ENCODE measurements around the gene COL9A3.

Gene COL9A3

DNA sequence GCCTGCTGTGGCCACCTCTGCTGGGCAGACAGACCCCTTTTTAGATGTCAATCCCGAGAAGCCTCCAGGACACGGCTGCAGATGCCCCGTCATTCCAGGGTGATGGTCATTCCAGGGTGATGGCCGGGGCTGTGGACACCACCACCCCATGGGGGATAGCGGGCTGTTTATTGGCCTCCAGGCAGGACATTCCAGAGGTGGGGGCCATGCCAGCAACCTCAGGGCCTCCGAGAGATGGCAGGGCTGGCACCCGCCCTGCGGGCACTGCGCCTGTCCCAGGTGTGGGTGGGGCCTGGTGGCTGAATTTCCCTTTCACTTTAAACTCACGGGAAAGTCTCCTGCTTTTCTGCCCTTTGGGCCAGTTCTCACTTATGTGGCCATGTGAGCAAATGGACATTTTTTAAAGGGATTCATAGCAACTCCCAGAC is 14.5 kb downstream of the COL9A3 start:
- H3K4me3 ChIP-seq (ENCODE audit: low read depth, low read length), result no peak overlapping the region
- TF ChIP-seq, protein P1, sequence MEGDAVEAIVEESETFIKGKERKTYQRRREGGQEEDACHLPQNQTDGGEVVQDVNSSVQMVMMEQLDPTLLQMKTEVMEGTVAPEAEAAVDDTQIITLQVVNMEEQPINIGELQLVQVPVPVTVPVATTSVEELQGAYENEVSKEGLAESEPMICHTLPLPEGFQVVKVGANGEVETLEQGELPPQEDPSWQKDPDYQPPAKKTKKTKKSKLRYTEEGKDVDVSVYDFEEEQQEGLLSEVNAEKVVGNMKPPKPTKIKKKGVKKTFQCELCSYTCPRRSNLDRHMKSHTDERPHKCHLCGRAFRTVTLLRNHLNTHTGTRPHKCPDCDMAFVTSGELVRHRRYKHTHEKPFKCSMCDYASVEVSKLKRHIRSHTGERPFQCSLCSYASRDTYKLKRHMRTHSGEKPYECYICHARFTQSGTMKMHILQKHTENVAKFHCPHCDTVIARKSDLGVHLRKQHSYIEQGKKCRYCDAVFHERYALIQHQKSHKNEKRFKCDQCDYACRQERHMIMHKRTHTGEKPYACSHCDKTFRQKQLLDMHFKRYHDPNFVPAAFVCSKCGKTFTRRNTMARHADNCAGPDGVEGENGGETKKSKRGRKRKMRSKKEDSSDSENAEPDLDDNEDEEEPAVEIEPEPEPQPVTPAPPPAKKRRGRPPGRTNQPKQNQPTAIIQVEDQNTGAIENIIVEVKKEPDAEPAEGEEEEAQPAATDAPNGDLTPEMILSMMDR (IDR thresholded peaks at IDR 0.05; ENCODE audit: low read depth, low read length), result no peak

DNA sequence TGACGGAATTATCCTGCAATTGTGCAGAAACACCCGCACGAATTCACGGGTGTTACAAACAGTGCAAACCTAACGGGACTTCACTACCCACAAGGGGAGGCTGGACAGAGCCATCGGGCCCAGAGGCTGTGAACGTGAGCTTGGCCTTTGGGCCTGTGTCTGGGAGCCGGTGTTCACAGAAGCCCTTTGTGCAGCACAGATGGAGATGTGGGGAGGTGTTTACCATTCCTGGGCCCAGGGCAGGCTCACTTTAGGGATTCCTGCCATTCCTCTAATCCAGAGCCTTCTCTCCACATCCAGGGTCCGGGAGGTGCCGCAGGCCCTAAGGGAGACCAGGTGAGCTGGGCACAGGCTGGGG is 15.0 kb downstream of the COL9A3 start:
- H3K4me3 ChIP-seq (ENCODE audit: low read depth, low read length), result no peak overlapping the region
- TF ChIP-seq, protein P1 (IDR thresholded peaks at IDR 0.05; ENCODE audit: low read depth, low read length), result no peak

DNA sequence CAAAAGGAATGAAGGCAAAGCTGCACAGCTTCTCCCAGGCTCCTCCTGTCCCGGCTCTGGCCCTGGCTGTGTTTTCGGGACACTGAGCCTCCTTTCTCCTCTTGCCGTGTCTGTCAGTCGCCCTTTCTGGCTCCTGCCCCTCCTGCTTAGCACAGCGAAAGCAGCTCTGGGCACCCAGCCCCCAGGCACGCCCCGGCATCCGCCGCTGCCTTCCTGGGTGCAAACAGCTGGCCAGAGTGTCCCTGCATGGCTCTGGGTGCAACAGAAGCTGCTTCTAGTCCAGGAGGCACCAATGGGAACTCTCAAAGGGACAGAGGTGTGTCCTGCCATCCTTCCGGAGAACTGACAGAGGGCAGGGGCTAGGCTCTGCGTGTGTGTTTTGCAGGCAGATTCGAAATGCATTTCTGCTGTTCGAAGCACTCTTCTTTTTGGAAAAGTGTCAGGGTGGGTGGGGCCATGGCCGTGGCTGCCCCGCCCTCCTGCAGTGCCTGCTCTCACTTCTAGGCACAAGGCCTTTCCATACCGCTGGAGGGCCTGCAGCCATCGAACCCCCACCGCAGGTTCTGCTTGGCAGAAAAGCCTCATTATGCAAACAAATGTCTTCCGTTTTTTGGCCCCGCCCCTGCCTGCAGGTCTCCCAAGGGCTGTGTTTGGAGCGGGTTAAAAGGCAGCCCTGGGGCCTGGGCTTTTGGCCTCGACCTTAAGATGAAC is 15.5 kb downstream of the COL9A3 start:
- H3K4me3 ChIP-seq (ENCODE audit: low read depth, low read length), result no peak overlapping the region

DNA sequence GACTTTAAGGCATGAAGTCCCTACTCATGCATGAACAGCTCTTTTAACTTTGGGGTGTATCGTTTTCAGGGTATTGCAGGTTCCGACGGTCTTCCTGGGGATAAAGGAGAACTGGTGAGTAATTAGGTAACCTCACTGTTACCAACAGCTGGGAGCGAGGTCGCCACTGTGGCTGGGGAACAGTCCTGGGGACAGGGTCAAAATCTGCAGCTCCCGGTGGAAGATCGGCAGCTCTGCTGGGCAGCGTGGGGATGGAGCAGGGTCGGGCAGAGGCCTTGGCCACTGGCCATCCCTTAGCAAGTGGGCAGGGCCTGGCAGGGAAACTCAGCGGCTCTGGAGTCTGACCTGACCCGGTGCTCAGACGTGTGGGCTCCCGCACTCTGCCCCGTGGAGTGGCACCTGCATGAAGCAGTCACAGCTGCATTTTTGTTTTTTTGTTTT is 16.1 kb downstream of the COL9A3 start:
- TF ChIP-seq, protein P1 (IDR thresholded peaks at IDR 0.05; ENCODE audit: low read depth, low read length), result no peak
- no peak overlapping the region for H3K4me3 ChIP-seq (ENCODE audit: low read depth, low read length)

More for the DNA sequence above, 15.5 kb downstream of the COL9A3 start:
- TF ChIP-seq, protein P1 (IDR thresholded peaks at IDR 0.05; ENCODE audit: low read depth, low read length), result no peak

DNA sequence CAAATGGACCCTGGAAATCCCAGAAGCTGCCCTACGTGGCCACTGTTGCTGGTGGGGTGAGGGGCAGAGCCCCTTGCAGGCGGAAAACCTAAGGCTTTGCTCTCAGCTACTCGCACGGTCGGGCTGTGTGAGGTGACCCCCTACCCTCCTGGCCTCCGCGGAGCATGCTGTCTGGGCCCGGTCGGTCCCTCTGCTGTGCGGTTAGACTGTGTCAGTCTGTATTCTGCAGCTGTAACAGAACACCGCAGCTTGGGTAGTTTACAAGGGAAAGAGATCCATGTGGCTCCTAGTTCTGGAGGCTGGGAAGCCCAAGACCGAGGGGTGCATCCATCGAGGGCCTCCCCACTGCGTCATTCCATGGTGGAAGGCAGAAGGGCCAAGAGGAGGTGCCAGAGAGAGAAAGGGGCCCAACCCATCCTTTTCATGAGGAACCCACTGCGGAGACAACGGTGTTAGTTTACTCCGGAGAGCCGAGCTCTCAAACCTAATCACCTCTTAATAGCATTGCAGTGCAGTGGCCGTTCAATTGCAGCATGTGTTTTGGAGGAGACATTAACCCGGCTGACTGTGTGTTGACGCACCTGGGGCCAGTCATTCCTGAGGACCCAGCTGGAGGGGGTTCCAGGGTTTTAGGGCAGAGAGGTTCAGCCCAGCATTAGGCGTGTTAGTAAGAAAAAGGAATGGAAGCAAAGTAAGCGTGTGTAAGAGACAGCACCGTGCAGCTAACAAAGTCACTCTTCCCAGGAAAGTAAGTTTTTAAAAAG is 18.3 kb downstream of the COL9A3 start:
- TF ChIP-seq, protein P1 (IDR thresholded peaks at IDR 0.05; ENCODE audit: low read depth, low read length), result no peak
- H3K4me3 ChIP-seq (ENCODE audit: low read depth, low read length), result no peak overlapping the region

DNA sequence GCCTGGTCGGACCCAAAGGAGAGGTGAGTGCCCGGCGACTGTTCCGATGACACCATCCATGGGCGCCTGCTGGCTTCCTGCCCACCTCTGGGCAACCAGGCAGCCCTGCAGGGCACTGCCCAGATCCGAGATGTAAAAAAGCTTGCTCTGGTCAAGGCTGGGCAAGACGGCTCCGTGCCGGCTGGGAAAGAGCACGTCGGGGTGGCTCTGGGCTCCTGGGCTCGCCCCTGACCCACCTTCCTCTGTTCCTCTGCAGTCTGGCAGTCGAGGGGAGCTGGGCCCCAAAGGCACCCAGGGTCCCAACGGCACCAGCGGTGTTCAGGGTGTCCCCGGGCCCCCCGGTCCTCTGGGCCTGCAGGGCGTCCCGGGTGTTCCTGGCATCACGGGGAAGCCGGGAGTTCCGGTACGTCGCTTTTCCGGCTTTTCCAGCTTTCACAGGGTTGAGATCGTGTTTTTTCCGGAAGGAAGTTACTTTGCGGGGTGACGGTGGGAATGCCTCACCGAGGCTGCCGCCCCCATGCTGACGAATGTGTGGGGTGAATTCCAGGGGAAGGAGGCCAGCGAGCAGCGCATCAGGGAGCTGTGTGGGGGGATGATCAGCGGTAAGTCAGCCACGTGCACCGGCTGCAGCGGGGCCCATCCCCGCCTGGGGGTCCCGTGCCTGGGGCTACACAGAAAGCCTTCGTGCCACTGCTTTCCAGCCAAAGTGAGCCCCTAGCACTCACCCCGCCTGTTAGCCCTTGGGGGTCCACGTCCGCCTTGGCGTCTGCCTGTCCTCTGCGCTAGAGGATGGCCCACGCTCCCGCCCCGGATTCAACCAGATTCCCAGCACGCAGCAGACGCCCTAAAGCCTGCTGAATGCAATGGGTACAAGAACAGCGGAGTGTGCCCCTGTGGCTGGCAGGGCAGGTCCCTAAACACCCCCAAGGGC is 19.3 kb downstream of the COL9A3 start:
- H3K4me3 ChIP-seq (ENCODE audit: low read depth, low read length), result no peak overlapping the region
- TF ChIP-seq, protein P1 (IDR thresholded peaks at IDR 0.05; ENCODE audit: low read depth, low read length), result no peak
